Neutrophil (primary cell): ENCODE results near the gene PFKL.

ENCODE experiments used
- H3K27ac ChIP-seq: fragments of 200-600 bp; sonication (generic); 2 replicates; pipeline ENCODE4 v1.5.1; 2016; ENCODE audit warnings: mild to moderate bottlenecking, moderate library complexity
- H3K27me3 ChIP-seq: fragments of 200-600 bp; sonication (generic); 2 replicates; pipeline ENCODE4 v1.6.0; 2016; ENCODE audit warnings: mild to moderate bottlenecking
- H3K36me3 ChIP-seq: fragments of 200-600 bp; sonication (generic); 2 replicates; pipeline ENCODE4 v1.5.1; 2017
- H3K4me1 ChIP-seq, 2 experiments: fragments of 200-600 bp in 1 of 2; sonication (generic) in 1 of 2; 1 replicate in 1 of 2; 2 replicates in 1 of 2; pipeline versions ENCODE4 v1.5.1 to v1.6.1; 2013 to 2016; ENCODE audit warnings: low read depth in 1 of 2, low read length in 1 of 2, mild to moderate bottlenecking in 1 of 2, moderate library complexity in 1 of 2; ENCODE audit not compliant: control insufficient read depth in 1 of 2, insufficient read depth in 1 of 2
- H3K4me3 ChIP-seq, 2 experiments: fragments of 200-600 bp in 1 of 2; sonication (generic) in 1 of 2; 1 replicate in 1 of 2; 2 replicates in 1 of 2; pipeline ENCODE4 v1.5.1; 2013 to 2016; ENCODE audit warnings: low read depth in 1 of 2, low read length in 1 of 2, mild to moderate bottlenecking in 1 of 2, moderate library complexity in 1 of 2
- H3K9me3 ChIP-seq: fragments of 200-600 bp; sonication (generic); 2 replicates; pipeline ENCODE4 v1.5.1; 2016
- TF ChIP-seq, protein P1 (sequence below): fragments of 200-600 bp; sonication (generic); IDR thresholded peaks from 2 replicates; pipeline ENCODE4 v1.5.1; 2016; ENCODE audit warnings: antibody characterized with exemption

Gene PFKL

DNA sequence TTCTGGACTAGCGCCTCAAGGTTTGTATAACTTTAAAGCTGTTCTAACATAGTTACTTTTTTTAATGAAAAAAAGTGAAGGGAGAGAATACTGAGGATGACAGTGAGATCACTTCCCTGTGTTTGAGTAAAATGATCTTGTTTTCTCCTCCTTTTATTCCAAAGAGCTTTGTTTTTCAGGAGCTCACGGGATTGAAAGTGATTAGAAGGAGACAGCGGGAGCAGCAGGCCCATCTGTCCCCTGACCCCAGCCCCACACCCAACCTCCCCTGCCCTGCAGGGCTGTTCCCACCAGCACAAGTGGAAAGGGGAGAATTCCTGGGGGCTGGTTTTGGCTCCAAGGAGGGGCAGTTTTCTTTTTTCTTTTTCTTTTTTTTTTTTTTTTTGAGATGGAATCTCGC is 36.1 kb upstream of the PFKL start:
- TF ChIP-seq, protein P1, sequence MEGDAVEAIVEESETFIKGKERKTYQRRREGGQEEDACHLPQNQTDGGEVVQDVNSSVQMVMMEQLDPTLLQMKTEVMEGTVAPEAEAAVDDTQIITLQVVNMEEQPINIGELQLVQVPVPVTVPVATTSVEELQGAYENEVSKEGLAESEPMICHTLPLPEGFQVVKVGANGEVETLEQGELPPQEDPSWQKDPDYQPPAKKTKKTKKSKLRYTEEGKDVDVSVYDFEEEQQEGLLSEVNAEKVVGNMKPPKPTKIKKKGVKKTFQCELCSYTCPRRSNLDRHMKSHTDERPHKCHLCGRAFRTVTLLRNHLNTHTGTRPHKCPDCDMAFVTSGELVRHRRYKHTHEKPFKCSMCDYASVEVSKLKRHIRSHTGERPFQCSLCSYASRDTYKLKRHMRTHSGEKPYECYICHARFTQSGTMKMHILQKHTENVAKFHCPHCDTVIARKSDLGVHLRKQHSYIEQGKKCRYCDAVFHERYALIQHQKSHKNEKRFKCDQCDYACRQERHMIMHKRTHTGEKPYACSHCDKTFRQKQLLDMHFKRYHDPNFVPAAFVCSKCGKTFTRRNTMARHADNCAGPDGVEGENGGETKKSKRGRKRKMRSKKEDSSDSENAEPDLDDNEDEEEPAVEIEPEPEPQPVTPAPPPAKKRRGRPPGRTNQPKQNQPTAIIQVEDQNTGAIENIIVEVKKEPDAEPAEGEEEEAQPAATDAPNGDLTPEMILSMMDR, result no peak
- no peak overlapping the region for H3K4me3 ChIP-seq
- no peaks in the 10 kb centered on the region for H3K36me3 ChIP-seq
- no peaks in the 10 kb centered on the region for H3K9me3 ChIP-seq
- H3K27me3 ChIP-seq, result no peaks in the 10 kb centered on the region
- H3K27ac ChIP-seq, result no peak overlapping the region
- no peaks in the 10 kb centered on the region for H3K4me1 ChIP-seq

DNA sequence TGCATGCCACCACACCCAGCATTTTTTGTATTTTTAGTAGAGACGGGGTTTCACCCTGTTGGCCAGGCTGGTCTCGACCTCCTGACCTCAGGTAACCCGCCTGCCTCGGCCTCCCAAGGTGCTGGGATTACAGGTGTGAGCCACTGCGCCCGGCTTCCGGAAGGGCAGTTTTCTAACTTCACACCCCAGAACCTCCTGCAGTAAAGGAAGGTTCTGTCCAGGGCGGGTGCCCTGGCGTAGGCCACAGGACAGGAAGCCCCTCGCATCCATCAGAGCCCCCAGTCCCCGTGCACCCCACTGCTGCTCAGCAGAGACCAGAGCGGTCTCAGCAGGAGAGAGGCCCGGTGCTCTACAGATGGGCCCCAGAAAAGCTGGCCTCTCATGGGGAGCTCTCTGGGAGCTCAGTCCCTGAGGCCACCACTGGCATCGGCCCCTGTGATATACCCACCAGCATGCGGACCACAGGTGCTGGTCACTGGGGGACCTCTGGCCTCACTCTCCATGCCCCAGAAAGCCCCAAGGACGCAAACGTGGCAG is 34.1 kb upstream of the PFKL start:
- H3K27ac ChIP-seq, result no peak overlapping the region
- no peak overlapping the region for H3K4me3 ChIP-seq
- TF ChIP-seq, protein P1, result no peak
- no peaks in the 10 kb centered on the region for H3K27me3 ChIP-seq
- no peaks in the 10 kb centered on the region for H3K9me3 ChIP-seq
- H3K4me1 ChIP-seq, result no peaks in the 10 kb centered on the region
- no peaks in the 10 kb centered on the region for H3K36me3 ChIP-seq

DNA sequence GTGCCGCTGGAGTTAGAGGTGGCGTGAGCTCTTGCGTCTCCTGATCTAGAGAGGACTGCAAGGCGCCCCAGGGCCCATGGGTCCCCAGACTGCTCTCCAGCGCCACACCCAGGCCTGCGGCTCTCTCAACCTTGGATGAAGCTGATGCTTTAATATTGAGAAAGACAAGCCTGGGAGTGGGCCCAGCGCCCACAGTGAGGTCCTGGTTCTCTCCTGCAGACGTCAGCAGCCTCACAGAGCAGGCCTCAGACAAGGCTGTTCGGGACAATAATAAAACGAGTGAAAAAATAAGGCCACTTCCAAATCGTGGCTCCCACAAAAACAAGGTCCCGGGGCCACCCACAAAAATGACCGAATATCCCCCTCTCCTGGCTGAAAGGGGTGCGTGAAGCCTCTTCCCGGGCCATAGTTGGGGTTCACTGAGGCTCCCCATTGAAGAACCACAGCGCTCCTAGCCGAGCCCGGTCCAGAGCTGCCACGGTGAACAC is 32.2 kb upstream of the PFKL start:
- H3K27me3 ChIP-seq, result no peaks in the 10 kb centered on the region
- TF ChIP-seq, protein P1, result peak; percentile 15
- H3K9me3 ChIP-seq, result no peaks in the 10 kb centered on the region

DNA sequence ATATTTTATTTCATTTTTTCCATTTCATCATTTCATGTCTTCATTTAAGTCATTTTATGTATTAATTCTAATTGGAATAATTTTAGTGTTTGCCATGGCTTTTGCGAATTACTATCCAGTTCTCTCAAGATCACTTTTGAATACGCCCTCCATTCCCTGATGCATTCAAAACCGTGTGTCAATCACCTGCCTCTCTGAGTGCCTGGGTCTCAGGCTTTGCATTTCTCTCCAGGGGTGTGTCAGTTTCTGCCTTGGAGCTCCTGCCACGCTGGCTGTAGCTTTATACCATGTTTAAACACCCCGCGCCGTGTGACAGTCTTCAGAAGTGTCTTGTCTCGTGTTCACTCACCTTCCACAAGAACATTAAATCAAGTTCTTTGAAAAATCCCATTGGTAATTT is 30.8 kb upstream of the PFKL start:
- no peaks in the 10 kb centered on the region for H3K36me3 ChIP-seq
- no peak overlapping the region for H3K4me3 ChIP-seq
- H3K27me3 ChIP-seq, result no peaks in the 10 kb centered on the region
- no peak overlapping the region for H3K27ac ChIP-seq
- TF ChIP-seq, protein P1, result no peak
- no peaks in the 10 kb centered on the region for H3K4me1 ChIP-seq
- no peaks in the 10 kb centered on the region for H3K9me3 ChIP-seq

More for the DNA sequence above, 32.2 kb upstream of the PFKL start:
- Histone ChIP-seq H3K27ac (no peak overlapping the region), H3K36me3 (no peaks in the 10 kb centered on the region), H3K4me1 (no peaks in the 10 kb centered on the region), H3K4me3 (no peak overlapping the region)

DNA sequence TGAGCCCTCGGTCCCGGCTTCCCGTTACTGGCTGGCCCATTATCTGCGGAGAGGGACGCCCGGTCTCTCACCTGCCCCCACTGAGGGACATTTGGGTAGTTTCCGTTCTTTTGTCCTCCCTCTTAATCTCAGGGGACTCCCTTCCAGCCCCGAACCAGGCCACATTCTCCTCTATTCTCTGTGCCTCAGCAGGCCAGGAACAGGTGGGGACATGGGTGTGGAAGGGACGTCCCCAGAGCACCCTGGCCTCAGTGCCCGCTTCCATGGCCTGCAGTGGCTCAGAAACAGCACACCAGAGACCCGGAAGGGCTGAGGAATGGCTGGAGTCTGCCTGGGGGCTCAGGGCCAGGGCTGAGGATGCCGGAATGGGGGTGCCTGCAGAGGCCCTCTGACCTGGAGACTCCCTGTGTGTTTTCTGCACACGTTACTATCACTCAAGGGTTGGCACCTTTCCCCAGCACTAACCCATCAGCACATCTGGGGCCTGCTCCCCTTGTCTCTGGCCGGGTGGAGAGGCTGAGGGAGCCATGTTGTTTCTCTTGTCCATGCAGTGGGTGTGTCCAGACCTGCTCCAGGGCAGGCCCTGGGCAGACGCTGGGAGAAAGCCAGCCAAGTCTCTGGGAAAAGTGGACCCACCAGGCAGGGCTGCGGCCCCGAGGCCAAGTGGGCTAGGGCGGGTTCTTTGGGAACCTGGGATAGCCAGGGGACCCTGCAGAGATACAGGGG is 28.1 kb upstream of the PFKL start:
- no peaks in the 10 kb centered on the region for H3K4me1 ChIP-seq
- H3K4me3 ChIP-seq, result no peak overlapping the region
- no peaks in the 10 kb centered on the region for H3K27me3 ChIP-seq
- TF ChIP-seq, protein P1, result no peak
- H3K36me3 ChIP-seq, result no peaks in the 10 kb centered on the region
- H3K27ac ChIP-seq, result no peak overlapping the region
- H3K9me3 ChIP-seq, result no peaks in the 10 kb centered on the region
